Astrocyte (in vitro differentiated cells and primary cell): Measurements from ENCODE around the gene COPZ1.

ENCODE experiments used
- EZH2 ChIP-seq: IDR thresholded peaks from 2 replicates; pipeline ENCODE4 v1.6.1; 2012; ENCODE audit warnings: mild to moderate bottlenecking, low read length, inconsistent platforms; ENCODE audit not compliant: insufficient read depth
- TF ChIP-seq, protein P1 (sequence below): IDR thresholded peaks from 2 replicates; pipeline ENCODE4 v1.5.1; 2011; ENCODE audit warnings: low read depth, mild to moderate bottlenecking, inconsistent platforms, low read length, moderate library complexity; ENCODE audit not compliant: insufficient read depth

DNA sequence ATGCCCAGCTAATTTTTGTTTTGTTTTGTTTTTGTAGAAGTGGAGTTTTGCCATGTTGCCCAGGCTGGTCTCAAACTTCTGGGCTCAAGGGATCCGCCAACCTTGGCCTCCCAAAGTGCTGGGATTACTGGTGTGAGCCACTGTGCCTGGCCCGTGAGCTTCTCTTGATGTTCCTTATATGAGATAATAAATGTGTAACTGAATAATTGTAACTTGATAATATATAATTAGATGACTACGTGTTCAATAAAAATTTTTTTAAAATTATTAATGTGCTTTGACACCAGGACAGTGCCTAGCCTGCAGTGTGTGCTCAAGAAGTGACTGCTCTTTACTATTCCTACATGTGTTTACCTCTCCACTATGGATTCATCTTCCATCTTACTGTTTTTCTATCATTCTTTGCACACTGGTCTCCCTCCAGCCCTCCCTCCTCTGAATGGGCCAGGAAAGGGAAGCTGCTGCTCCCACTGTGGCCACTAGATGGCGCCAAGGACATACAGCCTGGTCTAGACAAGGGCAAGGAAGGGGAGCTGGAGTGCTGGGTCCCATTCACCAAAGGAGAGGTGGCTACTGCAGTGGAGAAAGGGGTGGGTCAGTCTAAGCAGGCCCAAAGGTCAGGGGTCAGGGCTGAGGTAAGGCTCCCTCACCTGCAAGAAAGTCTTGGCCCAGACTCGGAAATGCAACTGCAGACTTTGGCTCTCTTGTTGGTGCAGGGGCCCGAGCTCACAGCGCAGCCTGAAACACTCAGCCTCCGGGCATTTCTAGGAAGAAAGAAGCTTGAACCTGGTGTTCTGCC, 74.3 kb downstream of the COPZ1 start:
- TF ChIP-seq, protein P1, sequence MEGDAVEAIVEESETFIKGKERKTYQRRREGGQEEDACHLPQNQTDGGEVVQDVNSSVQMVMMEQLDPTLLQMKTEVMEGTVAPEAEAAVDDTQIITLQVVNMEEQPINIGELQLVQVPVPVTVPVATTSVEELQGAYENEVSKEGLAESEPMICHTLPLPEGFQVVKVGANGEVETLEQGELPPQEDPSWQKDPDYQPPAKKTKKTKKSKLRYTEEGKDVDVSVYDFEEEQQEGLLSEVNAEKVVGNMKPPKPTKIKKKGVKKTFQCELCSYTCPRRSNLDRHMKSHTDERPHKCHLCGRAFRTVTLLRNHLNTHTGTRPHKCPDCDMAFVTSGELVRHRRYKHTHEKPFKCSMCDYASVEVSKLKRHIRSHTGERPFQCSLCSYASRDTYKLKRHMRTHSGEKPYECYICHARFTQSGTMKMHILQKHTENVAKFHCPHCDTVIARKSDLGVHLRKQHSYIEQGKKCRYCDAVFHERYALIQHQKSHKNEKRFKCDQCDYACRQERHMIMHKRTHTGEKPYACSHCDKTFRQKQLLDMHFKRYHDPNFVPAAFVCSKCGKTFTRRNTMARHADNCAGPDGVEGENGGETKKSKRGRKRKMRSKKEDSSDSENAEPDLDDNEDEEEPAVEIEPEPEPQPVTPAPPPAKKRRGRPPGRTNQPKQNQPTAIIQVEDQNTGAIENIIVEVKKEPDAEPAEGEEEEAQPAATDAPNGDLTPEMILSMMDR, result peak; percentile 98
- no peak for TF ChIP-seq EZH2
